ENCODE data around the gene MYOZ3.

The MYOZ3 gene

GRCh38 chr5:150658699-150659265 lies 2.3 kb upstream of the MYOZ3 start:
- no peak overlapping the region for H3K4me3 ChIP-seq (ENCODE audit: low read depth, low read length)
- no peak for DNase-seq (ENCODE audit: low read depth)
- in situ Hi-C loops (cut with HindIII; ENCODE audit: low sequenced_read_pairs) = loop anchor here (5.0 to 25.0 kb wide), 2 partner anchors 101 to 196 kb away; no protein-coding TSS in a partner anchor
- TF ChIP-seq CTCF (IDR thresholded peaks at IDR 0.05; ENCODE audit: low read depth, low read length, missing control alignments) = no peak

GRCh38 chr5:150659360-150660107 lies 1.5 kb upstream of the MYOZ3 start:
- no peak for TF ChIP-seq CTCF (IDR thresholded peaks at IDR 0.05; ENCODE audit: low read depth, low read length, missing control alignments)
- in situ Hi-C loops (cut with HindIII; ENCODE audit: low sequenced_read_pairs) = loop anchor here (5.0 to 25.0 kb wide), 2 partner anchors 102 to 197 kb away; no protein-coding TSS in a partner anchor
- DNase-seq (ENCODE audit: low read depth) = no peak
- H3K4me3 ChIP-seq (ENCODE audit: low read depth, low read length) = no peak overlapping the region

DNA sequence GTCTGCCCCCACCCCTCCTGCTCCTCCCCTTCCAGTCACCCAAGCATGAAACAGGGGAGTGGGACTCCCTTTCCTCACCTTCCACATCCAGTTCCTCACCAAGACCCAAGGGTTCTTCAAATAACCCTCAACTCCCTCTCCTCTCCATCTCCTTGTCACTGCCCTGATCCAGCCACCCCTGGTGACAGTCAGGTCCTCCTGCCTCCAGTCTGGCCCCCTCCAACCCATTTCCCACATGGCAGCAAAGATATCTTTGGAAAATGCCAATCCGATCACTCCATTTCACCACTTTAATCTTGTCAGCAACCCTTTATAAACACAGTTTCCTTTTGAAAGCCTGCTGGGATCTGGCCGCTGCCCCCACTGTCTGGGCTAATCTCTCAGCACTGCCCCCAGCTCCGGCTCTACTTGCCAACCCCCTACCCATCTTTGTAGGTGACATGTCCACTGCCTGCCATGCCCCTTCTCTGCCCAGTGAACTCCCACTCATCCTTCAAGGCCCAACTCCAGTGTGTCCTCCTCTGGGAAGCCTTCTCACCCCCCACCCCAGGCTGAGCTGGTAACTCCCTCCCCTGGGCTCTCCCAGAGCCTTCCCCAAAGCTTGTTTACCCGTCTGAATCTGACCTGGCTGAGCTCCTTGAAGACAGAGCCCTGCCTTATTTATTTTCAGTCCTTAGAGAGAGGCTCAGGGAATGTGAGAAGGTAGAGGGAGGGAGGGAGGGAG lies 781 bp upstream of the MYOZ3 start:
- H3K4me3 ChIP-seq (ENCODE audit: low read depth, low read length) = no peak overlapping the region

GRCh38 chr5:150661821-150662596 lies 958 bp downstream of the MYOZ3 start:
- in situ Hi-C loops (cut with HindIII; ENCODE audit: low sequenced_read_pairs) = loop anchor here (25.0 kb wide), 1 partner anchor 200 kb away; no protein-coding TSS in a partner anchor
- H3K4me3 ChIP-seq (ENCODE audit: low read depth, low read length) = no peak overlapping the region
- DNase-seq (ENCODE audit: low read depth) = no peak
- no peak for TF ChIP-seq CTCF (IDR thresholded peaks at IDR 0.05; ENCODE audit: low read depth, low read length, missing control alignments)

More for the DNA sequence above, 781 bp upstream of the MYOZ3 start:
- in situ Hi-C loops (cut with HindIII; ENCODE audit: low sequenced_read_pairs) = loop anchor here (25.0 kb wide), 1 partner anchor 198 kb away; no protein-coding TSS in a partner anchor
- no peak for TF ChIP-seq CTCF (IDR thresholded peaks at IDR 0.05; ENCODE audit: low read depth, low read length, missing control alignments)
- DNase-seq (ENCODE audit: low read depth) = no peak

DNA sequence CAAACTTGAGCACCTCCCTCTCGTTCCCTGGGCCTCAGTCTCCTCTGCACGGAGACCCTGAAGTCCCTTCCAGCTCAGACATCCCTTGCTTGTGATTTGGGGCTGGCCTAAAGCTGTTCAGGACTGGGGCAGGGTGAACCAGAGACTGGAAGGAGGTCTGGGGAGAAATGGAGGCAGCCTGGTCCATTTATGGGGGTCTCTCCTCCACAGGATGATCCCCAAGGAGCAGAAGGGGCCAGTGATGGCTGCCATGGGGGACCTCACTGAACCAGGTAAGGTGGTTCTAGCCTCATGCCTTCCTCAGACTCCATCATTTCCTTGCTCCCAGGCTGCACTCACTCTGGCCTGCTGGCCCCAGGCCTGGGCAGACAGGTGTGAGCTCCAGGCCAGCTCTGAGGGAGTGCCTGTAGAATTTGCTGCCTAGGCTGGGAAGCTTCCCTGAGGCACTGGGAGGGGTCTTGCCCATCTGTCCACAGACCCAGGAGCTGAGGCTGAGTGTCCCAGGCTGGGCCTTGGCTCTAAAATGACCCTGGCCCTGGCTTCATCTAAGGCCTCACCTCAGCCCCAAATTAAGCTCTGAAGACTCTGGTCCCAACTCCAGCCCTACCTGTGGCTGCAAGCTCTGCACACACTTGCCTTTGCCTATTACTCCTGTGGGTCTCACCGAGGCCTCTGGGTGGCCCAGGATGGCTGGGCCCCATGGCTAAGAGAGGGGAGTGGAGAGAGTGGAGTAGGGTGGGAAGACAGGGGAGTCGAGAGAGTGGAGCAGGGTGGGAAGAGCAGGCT lies 1.9 kb downstream of the MYOZ3 start:
- TF ChIP-seq CTCF (IDR thresholded peaks at IDR 0.05; ENCODE audit: low read depth, low read length, missing control alignments) = no peak
- in situ Hi-C loops (cut with HindIII; ENCODE audit: low sequenced_read_pairs) = loop anchor here (25.0 kb wide), 1 partner anchor 201 kb away; no protein-coding TSS in a partner anchor
- no peak overlapping the region for H3K4me3 ChIP-seq (ENCODE audit: low read depth, low read length)
- no peak for DNase-seq (ENCODE audit: low read depth)
